Endodermal cell (in vitro differentiated cells): ENCODE data around the gene PUS7. TPM values are rescaled to one million over a fixed set of nuclear protein-coding genes. Genes with fewer than 3 reads are reported as not detected.

Source experiments
- DNase-seq: peaks from one replicate; pipeline ENCODE4 v3.0.0-alpha.2; 2017
- H3K27ac ChIP-seq: 2 replicates; pipeline ENCODE4 v1.5.1; 2013; ENCODE audit warnings: mild to moderate bottlenecking, low read depth, low read length, moderate library complexity
- H3K27me3 ChIP-seq: 2 replicates; pipeline ENCODE4 v1.6.1; 2013; ENCODE audit warnings: mild to moderate bottlenecking, low read length, moderate library complexity; ENCODE audit not compliant: insufficient read depth, control insufficient read depth, poor library complexity, severe bottlenecking
- H3K36me3 ChIP-seq: 2 replicates; pipeline ENCODE4 v1.7.0; 2013; ENCODE audit warnings: mild to moderate bottlenecking, low read length, moderate library complexity; ENCODE audit not compliant: control insufficient read depth, insufficient read depth
- H3K4me1 ChIP-seq: one replicate; pipeline ENCODE4 v1.7.0; 2013; ENCODE audit warnings: low read length; ENCODE audit not compliant: control insufficient read depth, insufficient read depth
- H3K4me3 ChIP-seq: 2 replicates; pipeline ENCODE4 v1.5.1; 2013; ENCODE audit warnings: mild to moderate bottlenecking, low read length, moderate library complexity
- H3K9ac ChIP-seq: 2 replicates; pipeline ENCODE4 v1.6.1; 2013; ENCODE audit warnings: mild to moderate bottlenecking, low read length, moderate library complexity; ENCODE audit not compliant: poor library complexity, severe bottlenecking; ENCODE audit errors: extremely low read depth
- H3K9me3 ChIP-seq: 2 replicates; pipeline ENCODE4 v1.6.1; 2013; ENCODE audit warnings: mild to moderate bottlenecking, low read length, moderate library complexity; ENCODE audit not compliant: control insufficient read depth
- H3K27ac Mint-ChIP-seq: 2 replicates; pipeline ENCODE4 v1.8.0; 2020; ENCODE audit warnings: mixed read lengths
- H3K27me3 Mint-ChIP-seq: 2 replicates; pipeline ENCODE4 v1.8.0; 2021; ENCODE audit warnings: mild to moderate bottlenecking, mixed read lengths; ENCODE audit not compliant: insufficient read depth
- H3K36me3 Mint-ChIP-seq: 2 replicates; pipeline ENCODE4 v1.8.0; 2020; ENCODE audit warnings: low read depth, mixed read lengths
- H3K4me1 Mint-ChIP-seq: 2 replicates; pipeline ENCODE4 v1.8.0; 2020; ENCODE audit warnings: mixed read lengths
- H3K4me3 Mint-ChIP-seq: 2 replicates; pipeline ENCODE4 v1.8.0; 2020; ENCODE audit warnings: mild to moderate bottlenecking, moderate library complexity, mixed read lengths
- H3K9me3 Mint-ChIP-seq: 2 replicates; pipeline ENCODE4 v1.8.0; 2020; ENCODE audit warnings: mild to moderate bottlenecking, mixed read lengths
- WGBS, 2 experiments: methylation state at CpG; one replicate each; pipeline versions ENCODE4 v1.1.5 to v1.1.7; 2013; ENCODE audit warnings: missing lambda C conversion rate in 2 of 2, mixed read lengths in 1 of 2; ENCODE audit not compliant: insufficient coverage in 1 of 2, insufficient read length in 1 of 2; 5-methylcytosine and 5-hydroxymethylcytosine counted together
- total RNA-seq, 2 donors: library from RNA; stranded (reverse); fragmentation: NEBNext Ultra II Directional in 1 of 2; extraction: Animal tissue kit (Norgen Biotek cat#: 25700) in 1 of 2; gene quantifications; 2 replicates in 1 of 2; 3 replicates in 1 of 2; pipeline ENCODE4 v1.2.1, GENCODE V29; 2021
- TF ChIP-seq, protein P1 (sequence below): fragments of 200-600 bp; sonication (generic); conservative IDR thresholded peaks from 2 replicates; pipeline ENCODE4 v1.5.0; 2021; ENCODE audit warnings: antibody characterized with exemption, mild to moderate bottlenecking

Gene PUS7
- total RNA-seq, 2 donors from 2014 or later = 30.0 to 38.7 TPM

DNA sequence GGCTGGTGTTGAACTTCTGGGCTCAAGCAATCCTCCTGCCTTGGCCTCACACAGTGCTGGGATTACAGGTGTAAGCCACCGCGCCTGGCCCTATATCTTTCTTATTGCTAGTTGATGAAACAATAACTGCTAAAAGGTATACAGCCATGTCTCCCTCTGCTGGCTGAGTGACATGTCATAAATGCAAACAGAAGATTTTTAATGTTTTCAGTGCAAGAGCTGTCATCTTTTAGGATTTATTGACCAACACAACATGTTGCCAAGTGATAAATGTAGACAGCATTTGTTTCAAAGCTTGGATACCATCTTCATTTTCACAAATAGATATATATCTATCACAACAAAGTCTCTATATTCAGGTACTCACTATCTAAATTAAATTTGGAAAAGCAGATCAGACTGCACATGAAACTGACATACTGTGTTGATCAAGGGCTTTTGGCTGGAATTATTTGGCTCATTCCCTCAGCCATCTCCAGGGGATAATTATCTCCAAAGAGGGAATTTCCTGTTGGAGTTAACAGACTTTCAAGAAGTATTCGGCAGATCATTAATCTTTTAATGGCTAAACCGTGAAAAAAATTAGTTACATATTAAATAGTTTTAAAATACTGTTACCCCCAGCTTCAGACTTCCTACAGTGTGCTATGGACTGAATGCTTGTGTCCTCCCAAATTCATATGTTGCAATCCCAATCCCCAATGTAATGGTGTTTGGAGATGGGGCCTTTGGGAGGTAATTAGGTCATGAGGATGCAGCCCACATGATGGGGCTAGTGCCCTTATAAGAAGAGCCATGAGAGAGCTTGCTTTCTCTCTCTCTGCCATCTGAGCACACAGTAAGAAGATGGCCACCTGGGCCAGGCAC, 92.1 kb downstream of the PUS7 start:
- H3K9ac ChIP-seq = no peak overlapping the region
- H3K9me3 ChIP-seq = no peaks in the 10 kb centered on the region
- WGBS, 2 experiments = 96% methylated on average over 2 of the region's 4 CpGs; no CpG with 5 or more reads in 1 of the 2 experiments
- DNase-seq = peak; percentile 60
- Mint-ChIP-seq H3K36me3 (no peaks in the 10 kb centered on the region), H3K4me1 (peaks cover 7% of the 10 kb centered on the region), H3K9me3 (no peaks in the 10 kb centered on the region), H3K27me3 (no peaks in the 10 kb centered on the region), H3K4me3 (no peak overlapping the region), H3K27ac (no peak overlapping the region)
- no peak overlapping the region for H3K27ac ChIP-seq
- H3K4me3 ChIP-seq = no peak overlapping the region
- no peaks in the 10 kb centered on the region for H3K4me1 ChIP-seq
- TF ChIP-seq, protein P1, sequence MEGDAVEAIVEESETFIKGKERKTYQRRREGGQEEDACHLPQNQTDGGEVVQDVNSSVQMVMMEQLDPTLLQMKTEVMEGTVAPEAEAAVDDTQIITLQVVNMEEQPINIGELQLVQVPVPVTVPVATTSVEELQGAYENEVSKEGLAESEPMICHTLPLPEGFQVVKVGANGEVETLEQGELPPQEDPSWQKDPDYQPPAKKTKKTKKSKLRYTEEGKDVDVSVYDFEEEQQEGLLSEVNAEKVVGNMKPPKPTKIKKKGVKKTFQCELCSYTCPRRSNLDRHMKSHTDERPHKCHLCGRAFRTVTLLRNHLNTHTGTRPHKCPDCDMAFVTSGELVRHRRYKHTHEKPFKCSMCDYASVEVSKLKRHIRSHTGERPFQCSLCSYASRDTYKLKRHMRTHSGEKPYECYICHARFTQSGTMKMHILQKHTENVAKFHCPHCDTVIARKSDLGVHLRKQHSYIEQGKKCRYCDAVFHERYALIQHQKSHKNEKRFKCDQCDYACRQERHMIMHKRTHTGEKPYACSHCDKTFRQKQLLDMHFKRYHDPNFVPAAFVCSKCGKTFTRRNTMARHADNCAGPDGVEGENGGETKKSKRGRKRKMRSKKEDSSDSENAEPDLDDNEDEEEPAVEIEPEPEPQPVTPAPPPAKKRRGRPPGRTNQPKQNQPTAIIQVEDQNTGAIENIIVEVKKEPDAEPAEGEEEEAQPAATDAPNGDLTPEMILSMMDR = peak; percentile 52
- no peaks in the 10 kb centered on the region for H3K36me3 ChIP-seq
- H3K27me3 ChIP-seq = no peaks in the 10 kb centered on the region

DNA sequence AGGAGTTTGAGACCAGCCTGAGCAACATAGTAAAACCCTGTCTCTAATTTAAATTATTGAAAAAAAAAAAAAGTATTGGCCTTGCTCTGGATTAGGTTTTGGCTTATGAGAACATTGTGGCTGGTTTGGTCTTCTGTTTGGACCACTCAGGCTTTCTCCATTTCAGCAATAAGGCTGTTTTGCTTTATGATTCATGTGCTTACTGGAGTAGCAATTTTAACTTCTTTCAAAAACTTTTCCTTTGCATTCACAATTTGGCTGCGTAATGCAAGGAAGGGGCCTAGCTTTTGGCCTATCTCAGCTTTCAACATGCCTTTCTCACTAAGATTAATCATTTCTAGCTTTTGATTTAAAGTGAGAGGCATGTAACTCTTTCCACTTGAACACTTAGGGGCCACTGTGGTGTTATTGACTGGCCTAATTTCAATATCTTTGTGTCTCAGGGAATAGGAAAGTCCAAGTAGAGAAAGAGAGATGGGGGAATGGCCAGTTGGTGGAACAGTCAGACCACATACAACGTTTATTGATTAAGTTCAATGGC, 95.4 kb downstream of the PUS7 start:
- Mint-ChIP-seq H3K36me3 (no peaks in the 10 kb centered on the region), H3K4me3 (no peak overlapping the region), H3K27me3 (no peaks in the 10 kb centered on the region), H3K9me3 (no peaks in the 10 kb centered on the region), H3K27ac (no peak overlapping the region), H3K4me1 (peaks cover 7% of the 10 kb centered on the region)
- no peak for DNase-seq
- TF ChIP-seq, protein P1 = no peak
- Histone ChIP-seq H3K36me3 (no peaks in the 10 kb centered on the region), H3K9me3 (no peaks in the 10 kb centered on the region), H3K27me3 (no peaks in the 10 kb centered on the region), H3K4me1 (no peaks in the 10 kb centered on the region), H3K27ac (no peak overlapping the region), H3K4me3 (no peak overlapping the region), H3K9ac (no peak overlapping the region)
- WGBS, 2 experiments = 92 to 95% methylated on average over 2 of the region's 2 CpGs

DNA sequence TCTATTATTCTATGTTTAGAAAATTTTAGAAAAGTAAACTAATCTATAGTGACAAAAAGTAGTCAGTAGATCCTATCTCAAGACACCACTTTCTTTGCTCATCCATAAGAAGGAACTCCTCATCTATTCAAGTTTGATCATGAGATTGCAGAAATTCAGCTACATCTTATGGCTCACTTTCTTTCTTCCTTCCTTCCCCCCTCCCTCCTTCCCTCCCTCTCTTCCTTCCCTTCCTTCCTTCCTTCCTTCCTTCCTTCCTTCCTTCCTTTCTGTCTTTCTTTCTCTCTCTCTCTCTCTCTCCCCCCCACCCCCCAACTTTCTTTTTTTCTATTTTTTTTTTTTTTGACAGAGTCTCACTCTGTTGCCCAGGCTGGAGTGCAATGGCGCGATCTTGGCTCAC, 98.1 kb downstream of the PUS7 start:
- H3K9ac ChIP-seq = no peak overlapping the region
- 89 to 100% methylated on average over 2 of the region's 2 CpGs for WGBS, 2 experiments
- H3K27ac ChIP-seq = no peak overlapping the region
- H3K27ac Mint-ChIP-seq = no peak overlapping the region
- no peaks in the 10 kb centered on the region for H3K4me1 ChIP-seq
- H3K4me3 ChIP-seq = no peak overlapping the region
- TF ChIP-seq, protein P1 = no peak
- H3K4me1 Mint-ChIP-seq = no peaks in the 10 kb centered on the region
- no peaks in the 10 kb centered on the region for H3K27me3 ChIP-seq
- H3K9me3 ChIP-seq = no peaks in the 10 kb centered on the region
- no peak overlapping the region for H3K4me3 Mint-ChIP-seq
- no peaks in the 10 kb centered on the region for H3K27me3 Mint-ChIP-seq
- no peak for DNase-seq
- no peaks in the 10 kb centered on the region for H3K36me3 ChIP-seq
- H3K9me3 Mint-ChIP-seq = no peaks in the 10 kb centered on the region
- H3K36me3 Mint-ChIP-seq = no peaks in the 10 kb centered on the region
